Colonic mucosa (tissue), 4 donors: ENCODE data around the gene PLXNA3. TPM values are rescaled to one million over a fixed set of nuclear protein-coding genes. Genes with fewer than 3 reads are reported as not detected.

Experiments used
- DNase-seq: peaks from one replicate; pipeline ENCODE4 v3.0.0-alpha.2; 2020
- H3K27ac ChIP-seq: fragments of 200-600 bp; one replicate; pipeline ENCODE4 v1.8.0; 2021
- H3K27me3 ChIP-seq: fragments of 200-600 bp; one replicate; pipeline ENCODE4 v1.8.0; 2021
- H3K36me3 ChIP-seq: fragments of 200-600 bp; one replicate; pipeline ENCODE4 v1.8.0; 2021
- H3K4me1 ChIP-seq: fragments of 200-600 bp; one replicate; pipeline ENCODE4 v1.8.0; 2021; ENCODE audit warnings: mild to moderate bottlenecking
- H3K4me3 ChIP-seq: fragments of 200-600 bp; one replicate; pipeline ENCODE4 v1.8.0; 2021
- H3K9ac ChIP-seq, 2 donors: one replicate each; pipeline ENCODE4 v1.7.0; 2013; ENCODE audit warnings: control low read depth in 2 of 2, low read depth in 2 of 2, low read length in 2 of 2
- H3K9me3 ChIP-seq: fragments of 200-600 bp; one replicate; pipeline ENCODE4 v1.8.0; 2021
- intact Hi-C: fragments of 100-400 bp; cut with DNase I; formaldehyde crosslinking; loops from one replicate; pipeline ENCODE4 v1.14.1; 2022
- total RNA-seq, 2 donors: library from RNA; stranded (reverse); fragmentation: NEBNext Ultra II Directional in 1 of 2; extraction: Animal tissue kit (Norgen Biotek cat#: 25700) in 1 of 2; gene quantifications; one replicate each; pipeline ENCODE4 v1.2.1, GENCODE V29; 2021
- TF ChIP-seq, protein P1 (sequence below): fragments of 200-600 bp; IDR thresholded peaks from one replicate; pipeline ENCODE4 v1.8.0; 2022; ENCODE audit warnings: antibody characterized with exemption, mild to moderate bottlenecking
- donor health status: healthy.
- donor health status: DM: no; HTN: no; CAD: no.
- donor health status: DM: no; HTN: no; CAD: no.

The PLXNA3 gene
- total RNA-seq, 2 donors from 2014 or later: 37.7 to 43.9 TPM

- Histone ChIP-seq H3K9ac (no peak overlapping the region), H3K4me3 (no peak overlapping the region), H3K4me1 (no peaks in the 10 kb centered on the region), H3K9me3 (no peaks in the 10 kb centered on the region), H3K27ac (no peak overlapping the region), H3K36me3 (no peaks in the 10 kb centered on the region), H3K27me3 (no peaks in the 10 kb centered on the region)
- TF ChIP-seq, protein P1, sequence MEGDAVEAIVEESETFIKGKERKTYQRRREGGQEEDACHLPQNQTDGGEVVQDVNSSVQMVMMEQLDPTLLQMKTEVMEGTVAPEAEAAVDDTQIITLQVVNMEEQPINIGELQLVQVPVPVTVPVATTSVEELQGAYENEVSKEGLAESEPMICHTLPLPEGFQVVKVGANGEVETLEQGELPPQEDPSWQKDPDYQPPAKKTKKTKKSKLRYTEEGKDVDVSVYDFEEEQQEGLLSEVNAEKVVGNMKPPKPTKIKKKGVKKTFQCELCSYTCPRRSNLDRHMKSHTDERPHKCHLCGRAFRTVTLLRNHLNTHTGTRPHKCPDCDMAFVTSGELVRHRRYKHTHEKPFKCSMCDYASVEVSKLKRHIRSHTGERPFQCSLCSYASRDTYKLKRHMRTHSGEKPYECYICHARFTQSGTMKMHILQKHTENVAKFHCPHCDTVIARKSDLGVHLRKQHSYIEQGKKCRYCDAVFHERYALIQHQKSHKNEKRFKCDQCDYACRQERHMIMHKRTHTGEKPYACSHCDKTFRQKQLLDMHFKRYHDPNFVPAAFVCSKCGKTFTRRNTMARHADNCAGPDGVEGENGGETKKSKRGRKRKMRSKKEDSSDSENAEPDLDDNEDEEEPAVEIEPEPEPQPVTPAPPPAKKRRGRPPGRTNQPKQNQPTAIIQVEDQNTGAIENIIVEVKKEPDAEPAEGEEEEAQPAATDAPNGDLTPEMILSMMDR: no peak
- intact Hi-C loops: no loop called here
- DNase-seq: no peak
Measured at GRCh38 chrX:154481911-154482601, 24.0 kb downstream of the PLXNA3 start.

DNA sequence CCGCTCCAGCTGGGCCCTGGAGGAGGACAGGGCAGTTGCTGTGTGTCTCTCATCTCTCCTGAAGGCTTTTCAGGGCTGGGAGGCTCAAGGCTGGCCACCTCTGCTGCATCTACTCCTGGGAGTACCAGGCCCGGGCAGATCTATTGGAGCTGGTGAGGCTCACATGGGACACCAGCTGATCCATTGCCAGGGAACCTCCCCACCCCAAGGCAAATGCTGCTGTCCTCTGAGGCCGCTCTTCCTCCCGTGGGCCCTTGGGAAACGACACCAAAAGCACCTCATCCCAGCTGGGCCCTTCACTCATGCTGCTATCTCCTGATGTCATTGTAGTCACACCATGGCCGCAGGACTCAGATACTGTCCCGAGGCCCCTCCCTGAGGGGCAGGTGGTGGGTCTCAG is 24.7 kb downstream of the PLXNA3 start:
- Histone ChIP-seq H3K27ac (no peak overlapping the region), H3K4me1 (no peaks in the 10 kb centered on the region), H3K9ac (no peak overlapping the region), H3K27me3 (no peaks in the 10 kb centered on the region), H3K9me3 (no peaks in the 10 kb centered on the region), H3K4me3 (no peak overlapping the region), H3K36me3 (no peaks in the 10 kb centered on the region)
- TF ChIP-seq, protein P1: no peak
- intact Hi-C loops: no loop called here
- DNase-seq: no peak

DNA sequence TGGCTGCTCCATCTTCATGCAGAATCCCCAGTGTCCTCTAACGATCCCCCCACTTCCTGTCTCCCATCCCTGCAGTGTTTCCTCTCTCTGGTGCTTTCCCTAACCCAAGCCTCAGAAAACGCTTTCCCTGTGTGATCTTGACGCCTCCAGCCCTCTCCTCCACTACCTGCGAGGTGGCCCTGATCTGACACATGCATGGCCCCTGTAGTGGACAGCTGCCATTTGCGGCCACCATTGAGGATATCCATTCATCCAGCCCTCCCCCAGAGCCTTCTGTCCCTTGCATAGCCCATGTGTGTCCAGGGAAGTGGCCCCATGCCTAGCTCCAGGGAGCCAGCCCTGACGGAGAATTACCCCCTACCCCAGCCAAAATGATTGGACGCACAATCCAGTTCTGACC is 25.2 kb downstream of the PLXNA3 start:
- Histone ChIP-seq H3K4me3 (no peak overlapping the region), H3K27me3 (no peaks in the 10 kb centered on the region), H3K27ac (no peak overlapping the region), H3K9me3 (no peaks in the 10 kb centered on the region), H3K9ac (no peak overlapping the region), H3K4me1 (no peaks in the 10 kb centered on the region), H3K36me3 (no peaks in the 10 kb centered on the region)
- TF ChIP-seq, protein P1: no peak
- no peak for DNase-seq
- intact Hi-C loops: no loop called here

DNA sequence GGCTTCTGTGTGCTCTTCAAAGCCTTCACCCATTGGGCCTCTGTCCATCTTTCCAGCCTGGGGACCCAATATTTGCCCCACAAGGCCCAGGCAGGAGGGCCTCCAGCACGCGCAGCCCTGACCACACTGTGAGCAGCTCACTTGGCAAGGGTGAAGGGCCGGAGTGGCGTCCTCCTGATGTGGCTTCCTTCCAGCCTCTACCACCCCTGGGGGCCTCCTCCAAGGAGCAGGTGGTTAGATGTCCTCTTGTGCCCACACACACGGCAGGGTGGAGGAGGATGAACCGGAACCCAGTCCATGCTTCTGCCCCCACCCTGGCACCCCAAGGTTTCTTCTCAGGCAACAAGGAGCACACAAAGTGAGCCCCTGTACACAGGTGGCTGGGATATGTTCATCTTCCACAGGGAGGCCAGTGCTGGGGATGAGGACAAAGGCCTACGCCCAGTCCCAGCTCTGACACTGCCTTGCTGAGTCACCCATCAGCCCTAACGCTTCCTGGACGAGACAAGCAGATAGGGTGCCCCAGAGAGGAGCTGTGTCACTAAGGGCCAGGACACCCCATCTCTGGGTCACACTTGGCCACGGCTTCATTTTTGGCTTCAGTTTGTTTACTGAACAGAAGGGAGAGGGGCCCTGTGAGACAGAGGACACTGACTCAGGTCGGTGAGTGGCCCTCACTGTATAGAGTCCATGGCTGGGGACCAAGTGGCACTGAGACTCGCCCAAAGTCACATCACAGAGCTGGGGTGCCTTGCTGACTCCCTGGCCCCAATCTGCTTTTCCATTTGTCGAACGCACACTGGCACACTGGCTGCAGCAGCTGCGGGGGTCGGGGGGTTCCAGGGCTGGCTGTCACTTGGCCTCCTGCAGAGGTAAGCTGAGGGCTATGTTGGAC is 26.4 kb downstream of the PLXNA3 start:
- peak; percentile 33 for DNase-seq
- Histone ChIP-seq H3K9me3 (no peaks in the 10 kb centered on the region), H3K27me3 (no peaks in the 10 kb centered on the region), H3K4me3 (no peak overlapping the region), H3K9ac (no peak overlapping the region), H3K4me1 (no peaks in the 10 kb centered on the region), H3K36me3 (no peaks in the 10 kb centered on the region), H3K27ac (no peak overlapping the region)
- TF ChIP-seq, protein P1: no peak
- intact Hi-C loops: no loop called here

DNA sequence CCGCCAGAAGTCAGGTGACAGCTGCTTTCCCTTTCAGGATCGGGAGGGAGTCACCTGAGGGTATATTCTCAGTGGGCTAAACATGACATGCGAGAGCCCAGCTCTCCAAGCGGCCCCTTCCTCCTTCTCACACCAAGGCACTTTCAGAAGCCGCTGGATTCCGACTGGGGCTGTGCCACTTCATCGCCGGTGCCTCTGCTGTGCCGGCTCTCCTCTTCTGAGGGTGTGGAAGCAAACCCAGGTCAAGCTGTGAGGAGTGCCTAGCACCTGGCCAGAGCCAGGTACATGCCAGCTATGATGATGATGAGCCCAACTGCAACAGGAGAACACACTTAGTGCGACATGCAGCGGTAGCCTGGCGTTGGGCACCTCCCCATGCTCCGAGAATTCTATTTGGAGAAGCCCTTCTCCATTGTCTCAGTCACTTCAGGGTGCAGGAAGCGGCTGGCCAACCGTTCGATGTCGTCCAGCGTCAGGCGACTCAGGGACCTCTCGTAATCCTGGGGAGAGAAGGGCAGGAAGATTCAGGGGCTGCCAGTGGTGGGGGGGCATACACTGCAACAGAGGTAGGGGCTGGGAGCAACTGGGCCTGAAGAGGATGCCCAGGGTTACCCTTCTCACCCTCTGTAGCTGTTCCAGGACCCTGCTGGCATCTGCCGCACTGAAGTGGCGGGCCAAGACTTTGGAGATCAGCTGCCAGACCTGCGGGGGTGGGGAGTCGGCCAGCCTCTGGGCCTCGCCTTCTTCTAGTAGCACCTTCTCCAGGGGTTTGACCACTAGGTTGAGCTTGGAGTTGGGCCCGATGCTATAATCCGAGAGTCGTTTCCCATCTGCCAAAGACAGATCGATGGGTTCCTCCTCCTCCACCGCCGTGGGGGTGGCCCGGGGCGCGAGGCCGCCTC is 27.3 kb downstream of the PLXNA3 start:
- intact Hi-C loops: no loop called here
- Histone ChIP-seq H3K9ac (peak overlapping the region; percentile 57 to 79), H3K27ac (peak overlapping the region; percentile 65), H3K4me3 (peak overlapping the region; percentile 65), H3K4me1 (no peaks in the 10 kb centered on the region), H3K36me3 (no peaks in the 10 kb centered on the region), H3K27me3 (no peaks in the 10 kb centered on the region), H3K9me3 (no peaks in the 10 kb centered on the region)
- TF ChIP-seq, protein P1: no peak
- peak; percentile 16 for DNase-seq
